OCI-LY3 (cell line): ENCODE measurements around the gene ANKS1B.
"Not testable (repeated sequence)": the region's sequence is repeated elsewhere in the genome, so short reads cannot be mapped to it uniquely, and the experiment has no call there.

ENCODE experiments used
- CTCF ChIP-seq: fragments of 200-600, 300-600 bp; sonication (generic); IDR thresholded peaks from 2 replicates; pipeline ENCODE4 v1.5.1; 2014; ENCODE audit warnings: antibody characterized with exemption, low read length, low read depth
- EZH2phosphoT487 ChIP-seq: fragments of 200-600 bp; shearing (Covaris generic); IDR thresholded peaks from 2 replicates; pipeline ENCODE4 v1.6.1; 2018; ENCODE audit warnings: antibody characterized with exemption, mixed run types, low read depth

GRCh38 chr12:99715841-99716510 lies 268.8 kb downstream of the ANKS1B start:
- not testable (repeated sequence) for TF ChIP-seq EZH2phosphoT487, CTCF
